GM23338 (cell line): Measurements from ENCODE around the gene CCDC32.

Experiments
- CREB1 ChIP-seq: fragments of 250-450 bp; sonication (Bioruptor Pico); IDR thresholded peaks from 2 replicates; pipeline ENCODE4 v1.5.0; 2020; ENCODE audit warnings: low read depth, mild to moderate bottlenecking, moderate library complexity
- CTCF ChIP-seq, 2 experiments: fragments of 200-600 bp in 1 of 2; sonication (generic) in 1 of 2; conservative IDR thresholded peaks; 2 replicates each; pipeline versions ENCODE4 v1.5.1 to v1.6.1; 2016 to 2017; ENCODE audit warnings: antibody characterized with exemption in 2 of 2, low read depth in 2 of 2, mild to moderate bottlenecking in 2 of 2, moderate library complexity in 1 of 2
- EZH2 ChIP-seq: fragments of 200-600 bp; sonication (generic); IDR thresholded peaks from one replicate; pipeline ENCODE4 v1.8.0; 2017; ENCODE audit warnings: antibody characterized with exemption, mild to moderate bottlenecking, low read depth; ENCODE audit not compliant: unreplicated experiment
- EZH2phosphoT487 ChIP-seq: fragments of 200-600 bp; sonication (generic); IDR thresholded peaks from one replicate; pipeline ENCODE4 v1.8.1; 2018; ENCODE audit warnings: antibody characterized with exemption; ENCODE audit not compliant: unreplicated experiment
- POLR2AphosphoS5 ChIP-seq: IDR thresholded peaks from 2 replicates; pipeline ENCODE4 v1.6.1; 2016; ENCODE audit warnings: antibody characterized with exemption, low read depth
- STAT1 ChIP-seq: IDR thresholded peaks from one replicate; pipeline ENCODE4 v1.6.1; 2016; ENCODE audit warnings: antibody characterized with exemption; ENCODE audit not compliant: unreplicated experiment
- TF ChIP-seq, protein P1 (sequence below): IDR thresholded peaks from one replicate; pipeline ENCODE4 v1.6.1; 2018; ENCODE audit warnings: antibody characterized with exemption; ENCODE audit not compliant: unreplicated experiment

DNA sequence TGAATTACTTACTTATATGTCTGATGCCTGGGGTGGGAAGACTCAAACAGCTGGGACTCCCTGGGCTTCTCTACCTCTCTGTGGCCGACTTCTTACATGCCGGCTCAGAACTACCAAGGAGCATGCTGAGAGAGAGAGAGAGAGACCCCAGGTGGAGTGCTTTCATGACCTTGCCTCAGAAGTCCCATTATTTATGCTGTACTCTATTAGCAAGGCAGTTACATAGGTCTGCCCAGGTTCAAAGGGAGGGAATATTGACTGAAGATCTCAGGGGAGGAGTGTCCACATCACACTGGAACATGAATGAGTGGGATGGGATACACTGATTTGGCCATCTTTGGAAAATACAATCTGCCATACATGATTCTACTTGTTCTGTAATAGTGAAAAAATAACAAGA lies 16.2 kb downstream of the CCDC32 start:
- TF ChIP-seq EZH2, result no peak
- no peak for TF ChIP-seq CTCF (conservative IDR thresholded peaks at IDR 0.05; ENCODE audit: low read depth in 2 of 2)
- TF ChIP-seq, protein P1, sequence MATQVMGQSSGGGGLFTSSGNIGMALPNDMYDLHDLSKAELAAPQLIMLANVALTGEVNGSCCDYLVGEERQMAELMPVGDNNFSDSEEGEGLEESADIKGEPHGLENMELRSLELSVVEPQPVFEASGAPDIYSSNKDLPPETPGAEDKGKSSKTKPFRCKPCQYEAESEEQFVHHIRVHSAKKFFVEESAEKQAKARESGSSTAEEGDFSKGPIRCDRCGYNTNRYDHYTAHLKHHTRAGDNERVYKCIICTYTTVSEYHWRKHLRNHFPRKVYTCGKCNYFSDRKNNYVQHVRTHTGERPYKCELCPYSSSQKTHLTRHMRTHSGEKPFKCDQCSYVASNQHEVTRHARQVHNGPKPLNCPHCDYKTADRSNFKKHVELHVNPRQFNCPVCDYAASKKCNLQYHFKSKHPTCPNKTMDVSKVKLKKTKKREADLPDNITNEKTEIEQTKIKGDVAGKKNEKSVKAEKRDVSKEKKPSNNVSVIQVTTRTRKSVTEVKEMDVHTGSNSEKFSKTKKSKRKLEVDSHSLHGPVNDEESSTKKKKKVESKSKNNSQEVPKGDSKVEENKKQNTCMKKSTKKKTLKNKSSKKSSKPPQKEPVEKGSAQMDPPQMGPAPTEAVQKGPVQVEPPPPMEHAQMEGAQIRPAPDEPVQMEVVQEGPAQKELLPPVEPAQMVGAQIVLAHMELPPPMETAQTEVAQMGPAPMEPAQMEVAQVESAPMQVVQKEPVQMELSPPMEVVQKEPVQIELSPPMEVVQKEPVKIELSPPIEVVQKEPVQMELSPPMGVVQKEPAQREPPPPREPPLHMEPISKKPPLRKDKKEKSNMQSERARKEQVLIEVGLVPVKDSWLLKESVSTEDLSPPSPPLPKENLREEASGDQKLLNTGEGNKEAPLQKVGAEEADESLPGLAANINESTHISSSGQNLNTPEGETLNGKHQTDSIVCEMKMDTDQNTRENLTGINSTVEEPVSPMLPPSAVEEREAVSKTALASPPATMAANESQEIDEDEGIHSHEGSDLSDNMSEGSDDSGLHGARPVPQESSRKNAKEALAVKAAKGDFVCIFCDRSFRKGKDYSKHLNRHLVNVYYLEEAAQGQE, result no peak
- TF ChIP-seq STAT1, result no peak
- TF ChIP-seq CREB1 (CRISPR knock-in tag), result no peak
- no peak for TF ChIP-seq EZH2phosphoT487
- no peak for TF ChIP-seq POLR2AphosphoS5
